Small intestine (tissue), 7 donors: ENCODE results near the gene GIT2. TPM values are rescaled to one million over a fixed set of nuclear protein-coding genes. Genes with fewer than 3 reads are reported as not detected.

ENCODE experiments used
- DNase-seq, 2 donors: peaks; one replicate each; pipeline versions ENCODE4 v3.0.0 to v3.0.0-alpha.2; 2013
- FAIRE-seq: peaks from 2 replicates; lab custom pipeline; 2012; peaks lifted over from hg19 to GRCh38; lab: Jason Lieb, UNC
- H3K27ac ChIP-seq, 3 donors: one replicate each; pipeline ENCODE4 v1.5.1; 2013; ENCODE audit warnings: low read length in 2 of 3, mild to moderate bottlenecking in 2 of 3, control low read depth in 1 of 3, inconsistent platforms in 1 of 3, low read depth in 1 of 3, moderate library complexity in 1 of 3
- H3K27me3 ChIP-seq, 3 donors: one replicate each; pipeline ENCODE4 v1.6.1; 2013; ENCODE audit warnings: low read length in 3 of 3, inconsistent platforms in 1 of 3; ENCODE audit not compliant: control insufficient read depth in 3 of 3, insufficient read depth in 3 of 3
- H3K36me3 ChIP-seq, 3 donors: one replicate each; pipeline ENCODE4 v1.6.1; 2013; ENCODE audit warnings: low read length in 3 of 3, inconsistent platforms in 1 of 3, low read depth in 1 of 3, mild to moderate bottlenecking in 1 of 3, moderate library complexity in 1 of 3; ENCODE audit not compliant: control insufficient read depth in 3 of 3, insufficient read depth in 2 of 3
- H3K4me1 ChIP-seq, 3 donors: one replicate each; pipeline ENCODE4 v1.6.1; 2013; ENCODE audit warnings: low read length in 2 of 3, inconsistent platforms in 1 of 3, low read depth in 1 of 3, mild to moderate bottlenecking in 1 of 3, moderate library complexity in 1 of 3; ENCODE audit not compliant: control insufficient read depth in 3 of 3, insufficient read depth in 2 of 3
- H3K4me3 ChIP-seq, 3 donors: one replicate each; pipeline ENCODE4 v1.5.1; 2013; ENCODE audit warnings: low read length in 3 of 3, control low read depth in 1 of 3, inconsistent platforms in 1 of 3, low read depth in 1 of 3, mild to moderate bottlenecking in 1 of 3, moderate library complexity in 1 of 3
- H3K9me3 ChIP-seq, 2 donors: one replicate each; pipeline ENCODE4 v1.6.1; 2013; ENCODE audit warnings: low read depth in 1 of 2, low read length in 1 of 2; ENCODE audit not compliant: control insufficient read depth in 2 of 2, insufficient read depth in 1 of 2
- WGBS, 3 donors: extraction: QIAGEN DNeasy Blood & Tissue Kit; methylation state at CpG; one replicate each; pipeline ENCODE4 v1.1.7; 2013; 5-methylcytosine and 5-hydroxymethylcytosine counted together
- polyA plus RNA-seq, 4 donors: library from polyadenylated mRNA; stranded (reverse) in 3 of 4; unstranded in 1 of 4; fragments of 200-250 nt in 3 of 4; fragments of 120-200 nt in 1 of 4; gene quantifications; one replicate each; pipeline versions ENCODE4 v1.2.1 to v1.2.3, GENCODE V29; 2013
- donor health status: healthy with polysubstance abuse.
- donor health status: control.
- donor health status: control.
- donor health status: Bipolar disorder and iron deficiency.
- donor health status: healthy.

GIT2 gene
- polyA plus RNA-seq, 4 donors, result 7.0 to 32.6 (median 9.0) TPM

- FAIRE-seq (no peak), DNase-seq (no peak)
- no peak overlapping the region for H3K27ac ChIP-seq
- peaks cover 18 to 31% (median 30%) of the 10 kb centered on the region in 3 donors for H3K36me3 ChIP-seq
- H3K4me3 ChIP-seq, result no peak overlapping the region
- H3K4me1 ChIP-seq, result no peaks in the 10 kb centered on the region
- H3K27me3 ChIP-seq, result no peaks in the 10 kb centered on the region
- H3K9me3 ChIP-seq, result no peaks in the 10 kb centered on the region
- WGBS, 3 donors, result 82 to 92% (median 92%) methylated on average over 2 of the region's 2 CpGs
These were observed 33.2 kb upstream of the GIT2 start for GRCh38 chr12:110029290-110029815.

- H3K36me3 ChIP-seq, result peaks cover 16 to 33% (median 26%) of the 10 kb centered on the region in 3 donors
- no peak for FAIRE-seq
These were observed 32.2 kb upstream of the GIT2 start for GRCh38 chr12:110028323-110028722.

GRCh38 chr12:110024051-110024450, 27.9 kb upstream of the GIT2 start:
- Histone ChIP-seq H3K4me1 (no peaks in the 10 kb centered on the region), H3K4me3 (no peak overlapping the region), H3K27me3 (no peaks in the 10 kb centered on the region), H3K27ac (no peak overlapping the region), H3K9me3 (no peaks in the 10 kb centered on the region), H3K36me3 (peaks cover 16 to 40% (median 31%) of the 10 kb centered on the region in 3 donors)
- FAIRE-seq (no peak), DNase-seq (no peak)
- WGBS, 3 donors, result 69 to 83% (median 79%) methylated on average over 2 of the region's 2 CpGs

More at GRCh38 chr12:110028323-110028722, 32.2 kb upstream of the GIT2 start:
- WGBS, 3 donors, result 88 to 91% (median 89%) methylated on average over 6 of the region's 6 CpGs
- no peak for DNase-seq
- H3K27ac ChIP-seq, result no peak overlapping the region
- no peaks in the 10 kb centered on the region for H3K4me1 ChIP-seq
- no peak overlapping the region for H3K4me3 ChIP-seq
- no peaks in the 10 kb centered on the region for H3K27me3 ChIP-seq
- H3K9me3 ChIP-seq, result no peaks in the 10 kb centered on the region

GRCh38 chr12:110023059-110023980, 27.2 kb upstream of the GIT2 start:
- Histone ChIP-seq H3K4me3 (no peak overlapping the region), H3K27ac (peak overlapping the region in 1 of 3 donors; percentile 29), H3K9me3 (no peaks in the 10 kb centered on the region), H3K4me1 (no peaks in the 10 kb centered on the region), H3K27me3 (no peaks in the 10 kb centered on the region), H3K36me3 (peaks cover 20 to 38% (median 31%) of the 10 kb centered on the region in 3 donors)
- FAIRE-seq, result no peak
- no peak for DNase-seq
- WGBS, 3 donors, result 75 to 86% (median 84%) methylated on average over 5 of the region's 5 CpGs

- whole genome bisulfite sequencing, 3 donors, result 91% methylated on average over 4 of the region's 4 CpGs
These were observed 24.8 kb upstream of the GIT2 start for GRCh38 chr12:110020956-110021355.

GRCh38 chr12:110015132-110015531, 19.0 kb upstream of the GIT2 start:
- 48 to 75% (median 49%) methylated on average over 2 of the region's 2 CpGs for WGBS, 3 donors
- Histone ChIP-seq H3K36me3 (peaks cover 8 to 28% (median 27%) of the 10 kb centered on the region in 3 donors), H3K27ac (peak overlapping the region in 1 of 3 donors; percentile 37), H3K4me1 (peaks cover 8 to 19% (median 9%) of the 10 kb centered on the region in 3 donors), H3K27me3 (no peaks in the 10 kb centered on the region), H3K9me3 (no peaks in the 10 kb centered on the region), H3K4me3 (no peak overlapping the region)
- DNase-seq (no peak), FAIRE-seq (no peak)

More at GRCh38 chr12:110020956-110021355, 24.8 kb upstream of the GIT2 start:
- no peak overlapping the region for H3K27ac ChIP-seq
- H3K4me1 ChIP-seq, result no peaks in the 10 kb centered on the region
- H3K4me3 ChIP-seq, result no peak overlapping the region
- H3K27me3 ChIP-seq, result no peaks in the 10 kb centered on the region
- no peaks in the 10 kb centered on the region for H3K9me3 ChIP-seq
- DNase-seq (no peak), FAIRE-seq (no peak)
- peaks cover 15 to 38% (median 26%) of the 10 kb centered on the region in 3 donors for H3K36me3 ChIP-seq

- Histone ChIP-seq H3K9me3 (no peaks in the 10 kb centered on the region), H3K4me3 (no peak overlapping the region), H3K4me1 (peaks cover 8 to 19% (median 9%) of the 10 kb centered on the region in 3 donors), H3K27me3 (no peaks in the 10 kb centered on the region), H3K36me3 (peaks cover 2 to 19% (median 17%) of the 10 kb centered on the region in 3 donors), H3K27ac (peak overlapping the region in 2 of 3 donors; percentile 83 to 87)
- WGBS, 3 donors, result 73 to 82% (median 80%) methylated on average over 4 of the region's 4 CpGs
- FAIRE-seq, result no peak
- peak in 1 of 2 donors; percentile 17 for DNase-seq
These were observed 16.5 kb upstream of the GIT2 start for GRCh38 chr12:110012659-110013058.

- DNase-seq (peak; percentile 40 to 89), FAIRE-seq (no peak)
- Histone ChIP-seq H3K9me3 (no peaks in the 10 kb centered on the region), H3K27me3 (no peaks in the 10 kb centered on the region), H3K27ac (peak overlapping the region in 2 of 3 donors; percentile 83 to 87), H3K4me1 (peaks cover 8 to 19% (median 9%) of the 10 kb centered on the region in 3 donors), H3K4me3 (no peak overlapping the region), H3K36me3 (peaks cover 2 to 17% (median 17%) of the 10 kb centered on the region in 3 donors)
- WGBS, 3 donors, result 63 to 69% (median 64%) methylated on average over 6 of the region's 6 CpGs
These were observed 16.0 kb upstream of the GIT2 start for GRCh38 chr12:110012137-110012536.
